K562 treated with DMSO at 1 percent for 24 hours (cell line): ENCODE measurements around the gene DDN. TPM values are rescaled to one million over a fixed set of nuclear protein-coding genes. Genes with fewer than 3 reads are reported as not detected.

Experiments
- total RNA-seq: library from RNA; unstranded; fragments of 300-600 nt; gene quantifications from 2 replicates; pipeline ENCODE4 v1.2.3, GENCODE V29; 2022; ENCODE audit warnings: low read depth; ENCODE audit not compliant: insufficient read depth

DDN gene
- 0.63 and 0.68 TPM in 2 replicates for total RNA-seq

GRCh38 chr12:48999371-49000131 is at the start of gene DDN:
TSS of gene DDN (minus strand) at chr12:48999375. CDS start at chr12:48999287, 88 bp downstream.

GRCh38 chr12:49018261-49019119 is 19.3 kb upstream of the DDN start, which contains the start of gene PRKAG1:
TSS of gene PRKAG1 (minus strand) at chr12:49018776. CDS start at chr12:49018740, 36 bp downstream.

GRCh38 chr12:48978291-48978740 is 20.9 kb downstream of the DDN start, which contains the start of gene WNT1:
TSS of gene WNT1 (plus strand) at chr12:48978322. CDS start at chr12:48978651, 329 bp downstream.

GRCh38 chr12:48957141-48958048 is 41.8 kb downstream of the DDN start, which contains the start of gene ARF3:
TSS of gene ARF3 (minus strand) at chr12:48957487. CDS start at chr12:48941095, 16,392 bp downstream.

Other genes with a start within 250 kb of the DDN start
- 1.2 and 1.9 TPM in 2 replicates for gene ADCY6, start 210.3 kb downstream of the DDN start, total RNA-seq
- gene CACNB3, start 180.9 kb downstream of the DDN start, total RNA-seq = 2.5 TPM in 2 replicates
- gene DDX23, start 147.2 kb downstream of the DDN start, total RNA-seq = 80.9 and 83.0 TPM in 2 replicates
- gene RND1, start 133.5 kb downstream of the DDN start, total RNA-seq = 2.8 TPM in 2 replicates
- gene FKBP11, start 73.9 kb downstream of the DDN start, total RNA-seq = 3.8 and 4.3 TPM in 2 replicates
- gene ARF3, start 41.9 kb downstream of the DDN start, total RNA-seq = 93.5 and 100 TPM in 2 replicates
- gene WNT10B, start 27.6 kb downstream of the DDN start, total RNA-seq = 0.36 and 1.3 TPM in 2 replicates
- gene WNT1, start 21.1 kb downstream of the DDN start, total RNA-seq = not detected in 2 replicates
- 65.8 and 65.9 TPM in 2 replicates for gene PRKAG1, start 19.4 kb upstream of the DDN start, total RNA-seq
- gene KMT2D, start 61.4 kb upstream of the DDN start, total RNA-seq = 37.3 and 38.9 TPM in 2 replicates
- gene RHEBL1, start 70.6 kb upstream of the DDN start, total RNA-seq = 21.6 and 22.2 TPM in 2 replicates
- 1.3 and 2.4 TPM in 2 replicates for gene DHH, start 95.4 kb upstream of the DDN start, total RNA-seq
- 37.0 and 40.5 TPM in 2 replicates for gene LMBR1L, start 111.5 kb upstream of the DDN start, total RNA-seq
- gene TUBA1B, start 132.0 kb upstream of the DDN start, total RNA-seq = 2,823 and 2,914 TPM in 2 replicates
- gene TUBA1A, start 189.7 kb upstream of the DDN start, total RNA-seq = 60.6 and 68.2 TPM in 2 replicates